Endodermal cell (in vitro differentiated cells): Measurements from ENCODE around the gene HDAC5. TPM values are rescaled to one million over a fixed set of nuclear protein-coding genes. Genes with fewer than 3 reads are reported as not detected.
A peak's percentile ranks its signal among the peaks of the same experiment; 100 is the strongest.
"Not testable (repeated sequence)": the region's sequence is repeated elsewhere in the genome, so short reads cannot be mapped to it uniquely, and the experiment has no call there.

Source experiments
- DNase-seq: peaks from one replicate; pipeline ENCODE4 v3.0.0-alpha.2; 2017
- H3K27ac ChIP-seq: 2 replicates; pipeline ENCODE4 v1.5.1; 2013; ENCODE audit warnings: mild to moderate bottlenecking, low read depth, low read length, moderate library complexity
- H3K27me3 ChIP-seq: 2 replicates; pipeline ENCODE4 v1.6.1; 2013; ENCODE audit warnings: mild to moderate bottlenecking, low read length, moderate library complexity; ENCODE audit not compliant: insufficient read depth, control insufficient read depth, poor library complexity, severe bottlenecking
- H3K36me3 ChIP-seq: 2 replicates; pipeline ENCODE4 v1.7.0; 2013; ENCODE audit warnings: mild to moderate bottlenecking, low read length, moderate library complexity; ENCODE audit not compliant: control insufficient read depth, insufficient read depth
- H3K4me1 ChIP-seq: one replicate; pipeline ENCODE4 v1.7.0; 2013; ENCODE audit warnings: low read length; ENCODE audit not compliant: control insufficient read depth, insufficient read depth
- H3K4me3 ChIP-seq: 2 replicates; pipeline ENCODE4 v1.5.1; 2013; ENCODE audit warnings: mild to moderate bottlenecking, low read length, moderate library complexity
- H3K9ac ChIP-seq: 2 replicates; pipeline ENCODE4 v1.6.1; 2013; ENCODE audit warnings: mild to moderate bottlenecking, low read length, moderate library complexity; ENCODE audit not compliant: poor library complexity, severe bottlenecking; ENCODE audit errors: extremely low read depth
- H3K9me3 ChIP-seq: 2 replicates; pipeline ENCODE4 v1.6.1; 2013; ENCODE audit warnings: mild to moderate bottlenecking, low read length, moderate library complexity; ENCODE audit not compliant: control insufficient read depth
- H3K27ac Mint-ChIP-seq: 2 replicates; pipeline ENCODE4 v1.8.0; 2020; ENCODE audit warnings: mixed read lengths
- H3K27me3 Mint-ChIP-seq: 2 replicates; pipeline ENCODE4 v1.8.0; 2021; ENCODE audit warnings: mild to moderate bottlenecking, mixed read lengths; ENCODE audit not compliant: insufficient read depth
- H3K36me3 Mint-ChIP-seq: 2 replicates; pipeline ENCODE4 v1.8.0; 2020; ENCODE audit warnings: low read depth, mixed read lengths
- H3K4me1 Mint-ChIP-seq: 2 replicates; pipeline ENCODE4 v1.8.0; 2020; ENCODE audit warnings: mixed read lengths
- H3K4me3 Mint-ChIP-seq: 2 replicates; pipeline ENCODE4 v1.8.0; 2020; ENCODE audit warnings: mild to moderate bottlenecking, moderate library complexity, mixed read lengths
- H3K9me3 Mint-ChIP-seq: 2 replicates; pipeline ENCODE4 v1.8.0; 2020; ENCODE audit warnings: mild to moderate bottlenecking, mixed read lengths
- WGBS, 2 experiments: methylation state at CpG; one replicate each; pipeline versions ENCODE4 v1.1.5 to v1.1.7; 2013; ENCODE audit warnings: missing lambda C conversion rate in 2 of 2, mixed read lengths in 1 of 2; ENCODE audit not compliant: insufficient coverage in 1 of 2, insufficient read length in 1 of 2; 5-methylcytosine and 5-hydroxymethylcytosine counted together
- total RNA-seq, 2 donors: library from RNA; stranded (reverse); fragmentation: NEBNext Ultra II Directional in 1 of 2; extraction: Animal tissue kit (Norgen Biotek cat#: 25700) in 1 of 2; gene quantifications; 2 replicates in 1 of 2; 3 replicates in 1 of 2; pipeline ENCODE4 v1.2.1, GENCODE V29; 2021
- TF ChIP-seq, protein P1 (sequence below): fragments of 200-600 bp; sonication (generic); conservative IDR thresholded peaks from 2 replicates; pipeline ENCODE4 v1.5.0; 2021; ENCODE audit warnings: antibody characterized with exemption, mild to moderate bottlenecking

Gene HDAC5
- total RNA-seq, 2 donors from 2014 or later: 36.9 to 64.6 TPM

DNA sequence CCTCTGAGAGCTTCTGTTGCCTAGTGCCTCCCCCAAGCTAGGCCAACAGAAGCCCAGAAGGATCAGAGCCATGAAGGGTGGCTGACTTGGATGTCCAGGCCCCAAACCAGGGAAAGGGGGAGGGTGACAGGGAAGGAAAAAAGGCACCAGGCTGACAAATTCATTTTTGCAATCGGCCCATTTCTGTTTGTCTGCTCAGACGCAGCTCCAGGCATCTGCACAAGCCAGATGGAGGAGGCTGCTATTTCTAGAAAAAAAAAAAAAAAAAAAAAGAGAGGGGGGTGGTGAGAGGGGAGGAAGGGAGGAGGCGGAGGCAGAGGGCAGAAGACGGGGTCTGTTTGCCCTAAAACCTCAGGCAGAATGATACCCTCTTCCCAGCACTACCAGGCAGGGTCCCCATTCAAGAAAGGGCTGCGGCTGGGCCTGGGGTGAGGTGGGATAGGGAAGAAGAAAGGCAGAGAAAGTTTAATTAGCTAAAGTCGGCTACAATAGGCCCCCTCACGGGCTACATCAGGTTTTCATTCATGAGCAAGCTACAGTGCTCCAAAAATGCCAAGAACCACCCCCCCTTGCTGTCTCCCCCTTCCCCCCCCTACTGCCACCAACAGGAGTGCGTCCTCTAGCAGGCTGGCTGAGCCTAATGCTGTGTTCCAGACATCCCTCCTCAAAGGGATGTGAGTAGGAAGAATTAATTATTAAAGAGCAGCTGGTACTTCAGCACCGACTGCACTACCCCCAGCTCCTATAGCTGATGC is 2.4 kb downstream of the HDAC5 start:
- Histone ChIP-seq H3K27me3 (no peaks in the 10 kb centered on the region), H3K36me3 (peaks cover 7% of the 10 kb centered on the region), H3K4me1 (peaks cover 14% of the 10 kb centered on the region), H3K4me3 (peak overlapping the region; percentile 97), H3K27ac (peak overlapping the region; percentile 66), H3K9me3 (no peaks in the 10 kb centered on the region), H3K9ac (peak overlapping the region; percentile 23)
- TF ChIP-seq, protein P1, sequence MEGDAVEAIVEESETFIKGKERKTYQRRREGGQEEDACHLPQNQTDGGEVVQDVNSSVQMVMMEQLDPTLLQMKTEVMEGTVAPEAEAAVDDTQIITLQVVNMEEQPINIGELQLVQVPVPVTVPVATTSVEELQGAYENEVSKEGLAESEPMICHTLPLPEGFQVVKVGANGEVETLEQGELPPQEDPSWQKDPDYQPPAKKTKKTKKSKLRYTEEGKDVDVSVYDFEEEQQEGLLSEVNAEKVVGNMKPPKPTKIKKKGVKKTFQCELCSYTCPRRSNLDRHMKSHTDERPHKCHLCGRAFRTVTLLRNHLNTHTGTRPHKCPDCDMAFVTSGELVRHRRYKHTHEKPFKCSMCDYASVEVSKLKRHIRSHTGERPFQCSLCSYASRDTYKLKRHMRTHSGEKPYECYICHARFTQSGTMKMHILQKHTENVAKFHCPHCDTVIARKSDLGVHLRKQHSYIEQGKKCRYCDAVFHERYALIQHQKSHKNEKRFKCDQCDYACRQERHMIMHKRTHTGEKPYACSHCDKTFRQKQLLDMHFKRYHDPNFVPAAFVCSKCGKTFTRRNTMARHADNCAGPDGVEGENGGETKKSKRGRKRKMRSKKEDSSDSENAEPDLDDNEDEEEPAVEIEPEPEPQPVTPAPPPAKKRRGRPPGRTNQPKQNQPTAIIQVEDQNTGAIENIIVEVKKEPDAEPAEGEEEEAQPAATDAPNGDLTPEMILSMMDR: no peak
- Mint-ChIP-seq H3K4me3 (peak overlapping the region; percentile 88), H3K9me3 (no peaks in the 10 kb centered on the region), H3K27me3 (no peaks in the 10 kb centered on the region), H3K4me1 (peaks cover 41% of the 10 kb centered on the region), H3K36me3 (peaks cover 10% of the 10 kb centered on the region), H3K27ac (peak overlapping the region; percentile 48)
- WGBS, 2 experiments: 47 to 50% methylated on average over 1 to 5 of the region's 9 CpGs
- DNase-seq: peak; percentile 70

DNA sequence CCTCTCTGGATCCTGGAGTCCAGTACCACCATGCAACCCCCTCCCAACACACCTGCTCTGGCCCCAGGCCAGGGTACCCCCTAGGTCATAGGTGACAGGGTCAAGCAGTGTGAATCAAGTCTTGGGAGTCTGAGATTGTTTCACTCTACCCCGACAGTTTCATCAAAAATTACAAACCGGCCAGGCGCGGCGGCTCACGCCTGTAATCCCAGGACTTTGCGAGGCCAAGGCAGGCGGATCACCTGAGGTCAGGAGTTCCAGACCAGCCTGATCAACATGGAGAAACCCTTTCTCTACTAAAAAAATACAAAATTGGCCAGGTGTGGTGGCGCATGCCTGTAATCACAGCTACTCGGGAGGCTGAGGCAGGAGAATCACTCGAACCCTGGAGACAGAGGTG is 3.2 kb downstream of the HDAC5 start:
- not testable (repeated sequence) for H3K9ac ChIP-seq, H3K4me3 ChIP-seq, H3K27me3 Mint-ChIP-seq, H3K36me3 ChIP-seq, H3K27ac Mint-ChIP-seq, H3K9me3 Mint-ChIP-seq, H3K27me3 ChIP-seq, H3K27ac ChIP-seq, DNase-seq, H3K9me3 ChIP-seq, H3K4me3 Mint-ChIP-seq
- peaks cover 14% of the 10 kb centered on the region for H3K4me1 ChIP-seq
- WGBS, 2 experiments: 90 to 95% methylated on average over 11 of the region's 11 CpGs
- peaks cover 41% of the 10 kb centered on the region for H3K4me1 Mint-ChIP-seq
- peaks cover 10% of the 10 kb centered on the region for H3K36me3 Mint-ChIP-seq

DNA sequence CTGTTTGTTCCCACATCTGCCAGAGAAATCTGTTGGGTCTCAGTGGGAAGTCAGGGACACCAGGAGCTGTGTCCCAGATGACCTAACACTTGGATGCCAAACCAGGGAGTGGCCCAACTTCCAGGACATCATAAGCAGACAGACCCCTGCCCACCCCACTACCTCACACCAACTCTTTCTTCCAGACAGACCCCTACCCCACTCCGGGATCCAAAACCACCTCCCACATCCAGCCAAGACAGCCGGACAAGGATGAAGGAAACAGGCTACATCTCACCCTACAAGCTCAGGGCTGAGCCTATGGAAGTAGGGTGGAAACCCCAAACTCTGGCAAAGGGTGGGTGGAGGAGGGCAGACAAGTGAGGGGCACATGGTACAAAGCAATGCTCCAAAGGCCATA is 3.6 kb downstream of the HDAC5 start:
- no peak overlapping the region for H3K27ac ChIP-seq
- Mint-ChIP-seq H3K27me3 (no peaks in the 10 kb centered on the region), H3K27ac (peak overlapping the region; percentile 44), H3K9me3 (no peaks in the 10 kb centered on the region), H3K36me3 (peaks cover 10% of the 10 kb centered on the region), H3K4me3 (no peak overlapping the region), H3K4me1 (peaks cover 41% of the 10 kb centered on the region)
- H3K4me1 ChIP-seq: peaks cover 14% of the 10 kb centered on the region
- TF ChIP-seq, protein P1: no peak
- H3K27me3 ChIP-seq: no peaks in the 10 kb centered on the region
- no peak overlapping the region for H3K9ac ChIP-seq
- peaks cover 13% of the 10 kb centered on the region for H3K36me3 ChIP-seq
- WGBS, 2 experiments: 81% methylated on average over 2 of the region's 2 CpGs; no CpG with 5 or more reads in 1 of the 2 experiments
- no peak for DNase-seq
- H3K4me3 ChIP-seq: no peak overlapping the region
- H3K9me3 ChIP-seq: no peaks in the 10 kb centered on the region
